ENCODE measurements around the gene ZSCAN16. TPM values are rescaled to one million over a fixed set of nuclear protein-coding genes. Genes with fewer than 3 reads are reported as not detected.

ZSCAN16 gene
- total and polyA plus RNA-seq, 2 of the 13 experiments (the other 11 are each of a cell fraction or from before 2014, with no cell fraction given): 5.7 to 12.7 TPM

- TF ChIP-seq ZNF556 (CRISPR knock-in tag; IDR thresholded peaks at IDR 0.05; ENCODE audit: borderline replicate concordance) (peak; percentile 94), TCF12 (IDR thresholded peaks at IDR 0.05) (no peak), TCF12 (CRISPR knock-in tag; IDR thresholded peaks at IDR 0.05) (peak; percentile 76; the same call in 1 of the 2 replicates), ZNF619 (CRISPR knock-in tag; IDR thresholded peaks at IDR 0.05) (peak; percentile 94; the same call in 1 of the 2 replicates), REST (IDR thresholded peaks at IDR 0.05; ENCODE audit: borderline replicate concordance in 1 of 2, low read depth in 1 of 2, low read length in 2 of 2) (peak in 1 of 2 experiments; percentile 84; a peak in 2 of 4 replicates), FOXO4 (CRISPR knock-in tag; conservative IDR thresholded peaks at IDR 0.05) (no peak), BHLHE40 (IDR thresholded peaks at IDR 0.05; ENCODE audit: low read length) (no peak), BCLAF1 (IDR thresholded peaks at IDR 0.05) (no peak), ZNF570 (CRISPR knock-in tag; IDR thresholded peaks at IDR 0.05; ENCODE audit: borderline replicate concordance) (no peak; the same call in 1 of the 2 replicates), ZNF282 (IDR thresholded peaks at IDR 0.05; ENCODE audit: partially characterized antibody) (no peak), ZNF30 (CRISPR knock-in tag; IDR thresholded peaks at IDR 0.05) (0 out of 2 replicates have a peak, but pooled peaks have one; percentile 83), TGIF2 (CRISPR knock-in tag; IDR thresholded peaks at IDR 0.05) (peak; percentile 66; the same call in 1 of the 2 replicates), ZBTB46 (CRISPR knock-in tag; IDR thresholded peaks at IDR 0.05; ENCODE audit: borderline replicate concordance) (no peak), SCMH1 (CRISPR knock-in tag; IDR thresholded peaks at IDR 0.05; ENCODE audit: borderline replicate concordance) (no peak), SRSF1 (optimal IDR thresholded peaks at IDR 0.05; ENCODE audit: low read depth, low read length) (no peak), NONO (IDR thresholded peaks at IDR 0.05) (no peak), NONO (CRISPR knock-in tag; conservative IDR thresholded peaks at IDR 0.05) (peak; percentile 93)
These were observed 12.4 kb downstream of the ZSCAN16 start (continued) for GRCh38 chr6:28136585-28137504.
